Kidney (tissue), 14 donors: Measurements from ENCODE around the gene HACD4. TPM values are rescaled to one million over a fixed set of nuclear protein-coding genes. Genes with fewer than 3 reads are reported as not detected.

Source experiments
- DNase-seq, 5 donors: peaks; one replicate each; pipeline ENCODE4 v3.0.0-alpha.2; 2013 to 2020
- FAIRE-seq: peaks from 2 replicates; lab custom pipeline; 2012; peaks lifted over from hg19 to GRCh38; lab: Jason Lieb, UNC
- H3K27ac ChIP-seq, 2 donors: one replicate each; pipeline ENCODE4 v1.7.0; 2013; ENCODE audit warnings: low read depth in 2 of 2, low read length in 2 of 2, inconsistent platforms in 1 of 2
- H3K27me3 ChIP-seq: one replicate; pipeline ENCODE4 v1.7.1; 2013; ENCODE audit warnings: low read length, inconsistent platforms; ENCODE audit not compliant: control insufficient read depth, insufficient read depth
- H3K36me3 ChIP-seq, 3 donors: one replicate each; pipeline versions ENCODE4 v1.7.0 to v1.7.1; 2013; ENCODE audit warnings: low read length in 3 of 3, control low read depth in 1 of 3, inconsistent platforms in 1 of 3; ENCODE audit not compliant: insufficient read depth in 3 of 3, control insufficient read depth in 2 of 3
- H3K4me1 ChIP-seq, 3 donors: one replicate each; pipeline versions ENCODE4 v1.7.0 to v1.7.1; 2013; ENCODE audit warnings: low read length in 3 of 3, inconsistent platforms in 1 of 3, low read depth in 1 of 3; ENCODE audit not compliant: control insufficient read depth in 2 of 3, insufficient read depth in 2 of 3
- H3K4me3 ChIP-seq, 3 donors: one replicate each; pipeline versions ENCODE4 v1.7.0 to v1.8.1; 2013; ENCODE audit warnings: low read length in 3 of 3, control low read depth in 1 of 3, inconsistent platforms in 1 of 3
- H3K9ac ChIP-seq, 3 donors: one replicate each; pipeline versions ENCODE4 v1.7.0 to v1.7.1; 2013; ENCODE audit warnings: low read length in 3 of 3, control low read depth in 1 of 3, inconsistent platforms in 1 of 3
- H3K9me3 ChIP-seq, 3 donors: one replicate each; pipeline versions ENCODE4 v1.7.0 to v1.7.1; 2013; ENCODE audit warnings: low read length in 3 of 3, control low read depth in 1 of 3, inconsistent platforms in 1 of 3; ENCODE audit not compliant: control insufficient read depth in 2 of 3, insufficient read depth in 1 of 3
- intact Hi-C: fragments of 100-400 bp; cut with DNase I; formaldehyde crosslinking; loops from one replicate; pipeline ENCODE4 v1.11.1; 2022
- polyA plus RNA-seq: library from polyadenylated mRNA; stranded (reverse); fragments of 350-450 nt; fragmentation: Illumina TruSeq; extraction: RNeasy Lipid Tissue Mini Kit (QIAGEN cat#74804); gene quantifications from one replicate; pipeline ENCODE4 v1.2.3, GENCODE V29; 2014; ENCODE audit warnings: low read depth, low replicate concordance; ENCODE audit not compliant: insufficient read depth
- total RNA-seq: library from RNA; stranded (reverse); fragmentation: NEBNext Ultra II Directional; extraction: Animal tissue kit (Norgen Biotek cat#: 25700); gene quantifications from one replicate; pipeline ENCODE4 v1.2.1, GENCODE V29; 2021
- TF ChIP-seq, protein P1 (sequence below): IDR thresholded peaks from 3 replicates; pipeline ENCODE4 v1.5.1; 2012; ENCODE audit warnings: mild to moderate bottlenecking, moderate library complexity, borderline replicate concordance; ENCODE audit not compliant: insufficient read depth; ENCODE audit errors: extremely low read depth
- donor health status: control.
- donor health status: control.
- donor health status: control.
- donor health status: control.
- donor health status: control.
- donor health status: DM: yes; HTN: yes; CAD: no.
- donor health status: Normal renal cell carcinoma (clear cell type).

The HACD4 gene
- total and polyA plus RNA-seq, 2 donors from 2014 or later = 1.3 to 2.9 TPM

DNA sequence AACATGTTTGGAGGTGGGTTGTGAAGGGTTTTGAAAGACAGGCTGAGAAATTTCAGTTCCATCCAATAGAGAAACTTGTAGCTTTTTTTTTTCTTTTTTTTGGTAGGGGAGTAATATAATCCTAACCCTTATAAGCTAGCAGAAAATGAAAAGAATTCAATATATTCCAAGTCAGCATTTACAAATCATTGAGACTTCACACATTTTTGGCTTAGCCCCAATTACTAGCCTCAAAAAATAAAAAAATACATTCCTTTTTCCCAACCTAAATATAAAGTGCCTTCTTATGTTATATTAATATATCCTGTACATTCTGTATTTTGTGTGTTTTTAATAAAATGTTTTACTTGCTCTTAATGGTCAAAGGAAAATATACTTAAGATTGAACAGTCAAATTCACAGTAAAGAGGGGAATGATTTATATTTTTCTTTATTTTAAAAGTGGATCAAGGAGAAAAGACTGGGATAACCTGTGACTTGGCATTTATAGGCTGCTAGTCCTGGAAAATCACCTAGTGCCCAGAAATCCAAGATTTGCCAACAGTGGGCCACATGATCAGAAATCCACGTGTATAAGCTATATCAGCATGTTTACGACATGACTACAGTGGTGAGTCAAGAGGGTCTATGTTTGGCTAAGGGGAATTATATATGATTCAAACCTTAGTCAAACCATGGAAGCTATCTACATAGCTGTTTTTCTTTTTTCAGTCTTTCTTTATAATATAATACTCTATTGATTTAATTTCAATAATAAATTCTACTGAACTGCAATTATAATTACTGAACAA is 14.5 kb downstream of the HACD4 start:
- H3K27ac ChIP-seq = no peak overlapping the region
- H3K27me3 ChIP-seq = no peaks in the 10 kb centered on the region
- intact Hi-C loops = no loop called here
- no peak for DNase-seq
- FAIRE-seq = no peak
- H3K9me3 ChIP-seq = no peaks in the 10 kb centered on the region
- no peaks in the 10 kb centered on the region for H3K4me1 ChIP-seq
- H3K9ac ChIP-seq = no peak overlapping the region
- TF ChIP-seq, protein P1, sequence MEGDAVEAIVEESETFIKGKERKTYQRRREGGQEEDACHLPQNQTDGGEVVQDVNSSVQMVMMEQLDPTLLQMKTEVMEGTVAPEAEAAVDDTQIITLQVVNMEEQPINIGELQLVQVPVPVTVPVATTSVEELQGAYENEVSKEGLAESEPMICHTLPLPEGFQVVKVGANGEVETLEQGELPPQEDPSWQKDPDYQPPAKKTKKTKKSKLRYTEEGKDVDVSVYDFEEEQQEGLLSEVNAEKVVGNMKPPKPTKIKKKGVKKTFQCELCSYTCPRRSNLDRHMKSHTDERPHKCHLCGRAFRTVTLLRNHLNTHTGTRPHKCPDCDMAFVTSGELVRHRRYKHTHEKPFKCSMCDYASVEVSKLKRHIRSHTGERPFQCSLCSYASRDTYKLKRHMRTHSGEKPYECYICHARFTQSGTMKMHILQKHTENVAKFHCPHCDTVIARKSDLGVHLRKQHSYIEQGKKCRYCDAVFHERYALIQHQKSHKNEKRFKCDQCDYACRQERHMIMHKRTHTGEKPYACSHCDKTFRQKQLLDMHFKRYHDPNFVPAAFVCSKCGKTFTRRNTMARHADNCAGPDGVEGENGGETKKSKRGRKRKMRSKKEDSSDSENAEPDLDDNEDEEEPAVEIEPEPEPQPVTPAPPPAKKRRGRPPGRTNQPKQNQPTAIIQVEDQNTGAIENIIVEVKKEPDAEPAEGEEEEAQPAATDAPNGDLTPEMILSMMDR = no peak
- H3K36me3 ChIP-seq = no peaks in the 10 kb centered on the region
- H3K4me3 ChIP-seq = no peak overlapping the region

- Histone ChIP-seq H3K4me3 (no peak overlapping the region), H3K27ac (no peak overlapping the region), H3K9me3 (no peaks in the 10 kb centered on the region), H3K27me3 (no peaks in the 10 kb centered on the region), H3K36me3 (no peaks in the 10 kb centered on the region), H3K4me1 (no peaks in the 10 kb centered on the region), H3K9ac (no peak overlapping the region)
- FAIRE-seq (no peak), DNase-seq (no peak)
- TF ChIP-seq, protein P1 = no peak
- intact Hi-C loops = no loop called here
These were observed 15.4 kb downstream of the HACD4 start for GRCh38 chr9:21015995-21016394.

DNA sequence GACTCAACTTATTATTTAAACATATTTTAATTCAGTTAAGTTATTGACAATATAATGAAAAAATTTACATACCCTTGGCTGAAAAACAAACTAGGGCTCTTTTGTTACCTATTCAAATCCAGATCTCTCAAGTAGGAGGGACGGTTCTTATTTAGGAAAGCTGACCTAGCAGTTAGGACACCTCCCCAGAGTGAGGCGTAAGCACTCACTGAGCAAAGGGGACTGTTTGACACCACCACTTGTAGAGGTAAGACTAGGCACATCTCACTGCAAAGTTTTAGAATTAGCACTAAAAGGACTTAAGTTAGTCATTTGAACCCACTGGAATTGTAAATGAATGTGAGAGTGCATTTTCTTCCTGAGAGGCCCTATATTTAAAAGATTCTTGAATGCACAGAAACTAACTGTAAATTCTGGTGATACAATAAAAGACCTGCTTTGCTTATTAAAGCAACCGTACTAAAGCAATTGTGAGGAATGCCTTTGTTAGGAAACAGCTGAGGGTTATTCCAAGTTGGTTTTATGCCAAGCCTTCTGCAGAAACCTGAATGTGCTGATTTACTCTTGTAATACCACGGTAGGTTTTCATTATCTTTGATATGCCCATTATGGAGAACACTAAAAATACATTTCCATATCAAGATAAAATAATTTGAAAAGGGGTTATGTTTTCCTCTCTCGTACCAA is 16.2 kb downstream of the HACD4 start:
- Histone ChIP-seq H3K27me3 (no peaks in the 10 kb centered on the region), H3K36me3 (no peaks in the 10 kb centered on the region), H3K9me3 (no peaks in the 10 kb centered on the region), H3K9ac (no peak overlapping the region), H3K4me1 (no peaks in the 10 kb centered on the region), H3K4me3 (no peak overlapping the region), H3K27ac (no peak overlapping the region)
- DNase-seq (peak in 1 of 5 donors; percentile 13), FAIRE-seq (no peak)
- intact Hi-C loops = no loop called here
- TF ChIP-seq, protein P1 = no peak
